Endothelial cell of umbilical vein (primary cell): Measurements from ENCODE around the gene NOP10. TPM values are rescaled to one million over a fixed set of nuclear protein-coding genes. Genes with fewer than 3 reads are reported as not detected.
A peak's percentile ranks its signal among the peaks of the same experiment; 100 is the strongest.

Experiments
- BruUV-seq: library from RNA; stranded (reverse); fragments of 400-500 nt; replicated peaks from 2 replicates; lab custom pipeline; 2021; lab: Mats Ljungman, UMichigan
- CTCF ChIA-PET: fragments of 300-600, 350-600 bp; sonication (Branson Sonifier 250); formaldehyde crosslinking; loops from one replicate; lab custom pipeline; 2021; ENCODE audit warnings: antibody characterized with exemption, inconsistent platforms; lab: Charles Lee
- POLR2A ChIA-PET: fragments of 300-600, 350-600 bp; sonication (Branson Sonifier 250); formaldehyde crosslinking; loops from one replicate; lab custom pipeline; 2021; ENCODE audit warnings: antibody characterized with exemption, inconsistent platforms; lab: Charles Lee
- DNase-seq: peaks from one replicate; pipeline ENCODE4 v3.0.0-alpha.2; 2011; ENCODE audit warnings: low read depth, low spot score
- FAIRE-seq: peaks from 2 replicates; lab custom pipeline; 2011; peaks lifted over from hg19 to GRCh38; lab: Jason Lieb, UNC
- H2AFZ ChIP-seq: 2 replicates; pipeline ENCODE4 v1.6.0; 2012; ENCODE audit warnings: low read depth, low read length, control low read depth, inconsistent platforms
- H3K27ac ChIP-seq: 2 replicates; pipeline ENCODE4 v1.5.1; 2011; ENCODE audit warnings: low read depth, mild to moderate bottlenecking, control low read depth, low read length, moderate library complexity; ENCODE audit not compliant: insufficient read depth
- H3K27me3 ChIP-seq, 2 experiments: 2 replicates each; pipeline versions ENCODE4 v1.6.0 to v1.6.1; 2011; ENCODE audit warnings: low read length in 2 of 2, mixed read lengths in 1 of 2; ENCODE audit not compliant: control insufficient read depth in 2 of 2, insufficient read depth in 2 of 2
- H3K36me3 ChIP-seq, 2 experiments: 2 replicates in 1 of 2; 3 replicates in 1 of 2; pipeline ENCODE4 v1.5.1; 2011; ENCODE audit warnings: low read length in 2 of 2, mild to moderate bottlenecking in 1 of 2, moderate library complexity in 1 of 2; ENCODE audit not compliant: control insufficient read depth in 2 of 2, insufficient read depth in 2 of 2; ENCODE audit errors: extremely low read depth in 1 of 2
- H3K4me1 ChIP-seq: 3 replicates; pipeline ENCODE4 v1.5.1; 2011; ENCODE audit warnings: mild to moderate bottlenecking, low read length; ENCODE audit not compliant: control insufficient read depth, insufficient read depth; ENCODE audit errors: extremely low read depth
- H3K4me2 ChIP-seq: 2 replicates; pipeline ENCODE4 v1.6.1; 2011; ENCODE audit warnings: low read length, control low read depth, mixed read lengths; ENCODE audit not compliant: insufficient read depth
- H3K4me3 ChIP-seq, 3 experiments: fragments of 200-600 bp in 1 of 3; sonication (generic), shearing (Covaris generic) in 1 of 3; replicated peaks in 1 of 3; 2 replicates each; pipeline ENCODE4 v1.5.1; 2011 to 2016; ENCODE audit warnings: control low read depth in 3 of 3, low read length in 3 of 3, mild to moderate bottlenecking in 2 of 3, inconsistent platforms in 1 of 3, low read depth in 1 of 3, moderate library complexity in 1 of 3; ENCODE audit not compliant: insufficient read depth in 1 of 3
- H3K79me2 ChIP-seq: 2 replicates; pipeline ENCODE4 v1.6.0; 2012; ENCODE audit warnings: low read length, inconsistent platforms; ENCODE audit not compliant: control insufficient read depth, insufficient read depth
- H3K9ac ChIP-seq: replicated peaks from 2 replicates; pipeline ENCODE3; 2011; ENCODE audit warnings: low read length, control low read depth; ENCODE audit not compliant: insufficient read depth; ENCODE audit errors: extremely low read depth
- H3K9me1 ChIP-seq: replicated peaks from 3 replicates; pipeline ENCODE4 v1.6.0; 2011; ENCODE audit warnings: mild to moderate bottlenecking, low read length; ENCODE audit not compliant: control insufficient read depth, insufficient read depth; ENCODE audit errors: extremely low read depth
- H3K9me3 ChIP-seq: replicated peaks from 2 replicates; pipeline ENCODE4 v1.5.1; 2012; ENCODE audit warnings: low read length, inconsistent platforms; ENCODE audit not compliant: control insufficient read depth, insufficient read depth
- H4K20me1 ChIP-seq: replicated peaks from 2 replicates; pipeline ENCODE3; 2011; ENCODE audit warnings: mild to moderate bottlenecking, low read length; ENCODE audit not compliant: control insufficient read depth, insufficient read depth; ENCODE audit errors: extremely low read depth
- EZH2 ChIP-seq: IDR thresholded peaks from 2 replicates; pipeline ENCODE4 v1.6.1; 2012; ENCODE audit warnings: borderline replicate concordance, low read depth, mild to moderate bottlenecking, moderate library complexity, low read length, inconsistent platforms; ENCODE audit not compliant: severe bottlenecking
- FOS ChIP-seq: IDR thresholded peaks from 2 replicates; pipeline ENCODE4 v1.6.1; 2011; ENCODE audit warnings: mild to moderate bottlenecking, low read length, moderate library complexity, borderline replicate concordance; ENCODE audit not compliant: insufficient read depth
- GATA2 ChIP-seq: IDR thresholded peaks from 2 replicates; pipeline ENCODE4 v1.7.0; 2011; ENCODE audit warnings: low read depth, mild to moderate bottlenecking, moderate library complexity, mixed read lengths, low read length; ENCODE audit not compliant: insufficient read length, insufficient read depth
- JUN ChIP-seq: IDR thresholded peaks from 2 replicates; pipeline ENCODE4 v1.6.1; 2011; ENCODE audit warnings: borderline replicate concordance, low read depth; ENCODE audit not compliant: insufficient read length, insufficient read depth
- MYC ChIP-seq: IDR thresholded peaks from one replicate; pipeline ENCODE4 v1.6.1; 2011; ENCODE audit warnings: mild to moderate bottlenecking, low read depth, low read length
- POLR2A ChIP-seq: IDR thresholded peaks from 2 replicates; pipeline ENCODE4 v1.6.1; 2012; ENCODE audit warnings: low read depth, mild to moderate bottlenecking, control low read depth, low read length
- POLR2AphosphoS5 ChIP-seq: IDR thresholded peaks from 2 replicates; pipeline ENCODE4 v1.6.1; 2012; ENCODE audit warnings: low read depth, mild to moderate bottlenecking, control low read depth, low read length, moderate library complexity; ENCODE audit not compliant: insufficient read depth
- dilution Hi-C: fragments of 300-500 bp; cut with MboI; formaldehyde crosslinking; loops from one replicate; pipeline ENCODE4 v1.15.0; 2019; ENCODE audit warnings: low sequenced_read_pairs; ENCODE audit not compliant: extremely low pct_ligation_motif_present
- intact Hi-C: fragments of 100-400 bp; cut with micrococcal nuclease; formaldehyde crosslinking; loops from one replicate; pipeline ENCODE4 v1.10.0; 2022
- polyA plus RNA-seq, 4 experiments: library from polyadenylated mRNA; depleted of rRNA in 3 of 4; stranded (reverse) in 3 of 4; unstranded in 1 of 4; fragments of >200 nt; gene quantifications; 2 replicates each; pipeline versions ENCODE4 v1.2.1 to v1.2.3, GENCODE V29; 2011 to 2012; ENCODE audit warnings: missing spikeins in 1 of 4
- total RNA-seq: library from RNA; stranded (reverse); gene quantifications from 2 replicates; pipeline ENCODE4 v1.2.3, GENCODE V29; 2021
- TF ChIP-seq, protein P1 (sequence below): IDR thresholded peaks from 2 replicates; pipeline ENCODE4 v1.6.1; 2011; ENCODE audit not compliant: insufficient read depth, insufficient read length
- TF ChIP-seq, protein P2 (sequence below), 2 donors: IDR thresholded peaks; 1 replicate in 1 of 2; 2 replicates in 1 of 2; pipeline ENCODE4 v1.5.1; 2011; ENCODE audit warnings: low read length in 2 of 2, mild to moderate bottlenecking in 2 of 2, moderate library complexity in 2 of 2, control low read depth in 1 of 2, inconsistent platforms in 1 of 2, low read depth in 1 of 2; ENCODE audit not compliant: insufficient read depth in 1 of 2; ENCODE audit errors: extremely low read depth in 1 of 2

Gene NOP10
- total and polyA plus RNA-seq, 2 donors (not counting 3 experiments of a cell fraction or from before 2014, with no cell fraction given), result 225 to 710 TPM

DNA sequence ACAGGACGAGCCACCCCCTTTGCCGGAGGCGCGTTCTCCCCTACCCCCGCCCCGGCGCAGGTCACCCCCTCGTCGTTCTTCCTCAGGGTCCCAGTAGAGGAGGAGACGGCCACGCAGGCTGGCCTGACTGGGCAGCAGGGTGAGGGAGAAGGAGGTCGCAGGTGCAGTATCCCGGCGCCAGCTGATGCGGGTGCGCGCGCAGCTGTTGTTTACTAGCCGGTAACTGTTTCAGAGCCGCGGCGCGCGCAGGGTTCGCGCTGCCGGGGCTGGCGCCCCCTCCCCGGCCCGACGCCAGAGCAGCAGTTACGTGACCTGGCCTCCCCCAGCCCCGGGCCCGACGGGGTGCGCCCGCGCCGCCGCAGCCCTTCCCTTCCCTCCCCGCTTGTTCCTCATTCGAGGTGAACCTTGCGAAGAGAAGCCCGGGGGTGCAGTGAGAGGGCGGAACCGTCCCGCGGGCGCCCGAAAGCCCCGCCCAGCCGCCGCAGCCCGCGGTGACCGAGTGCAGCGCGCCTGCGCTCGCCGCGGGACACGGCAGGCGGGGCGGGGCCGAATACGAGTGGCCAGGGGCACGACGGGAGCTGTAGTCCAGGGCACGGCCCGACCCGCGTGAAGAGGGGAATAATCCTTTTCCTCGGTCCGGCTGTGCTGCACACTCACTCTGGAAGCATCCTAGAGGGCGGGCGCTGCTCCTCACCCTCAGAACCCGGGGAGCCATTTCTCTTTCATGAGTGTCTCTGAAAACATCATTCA lies 5.2 kb downstream of the NOP10 start, which contains the start of gene SLC12A6:
Gene SLC12A6, minus strand, starts transcription at position 225 of the 750 bp plus-strand sequence. CDS start 1,101 bp downstream, outside the sequence.
- CTCF ChIA-PET, result interaction anchor here (0.6 to 2.2 kb wide), 11 partner anchors 9 to 228 kb away, joined by 3 to 10 read pairs (median 4); partner anchors contain the start of genes GOLGA8A, KATNBL1 and LPCAT4
- POLR2A ChIA-PET, result interaction anchor here (1.2 to 1.5 kb wide), 2 partner anchors 8 to 29 kb away, joined by 3 to 6 read pairs; partner anchors contain the start of gene LPCAT4
- Histone ChIP-seq H3K9me3 (no peaks in the 10 kb centered on the region), H3K9ac (peak within 1 kb of the TSS; percentile 69), H2AFZ (peak within 1 kb of the TSS; percentile 67), H3K9me1 (no peaks in the 10 kb centered on the region), H3K27ac (peak within 1 kb of the TSS; percentile 71), H3K27me3 (no peaks in the 10 kb centered on the region), H3K79me2 (peaks cover 20% of the 10 kb centered on the region), H3K36me3 (peaks cover 0 to 5% of the 10 kb centered on the region in 2 experiments), H4K20me1 (no peaks in the 10 kb centered on the region), H3K4me1 (peaks cover 43% of the 10 kb centered on the region), H3K4me3 (peak within 1 kb of the TSS; percentile 54 to 83 (median 61)), H3K4me2 (peak within 1 kb of the TSS; percentile 77)
- FAIRE-seq, result no peak
- dilution Hi-C loops (no loop called here), intact Hi-C loops (loop anchor here (1.0 kb wide), 2 partner anchors 113 to 236 kb away; partner anchors contain the start of gene EMC7)
- no TSS peak for BruUV-seq
- TF ChIP-seq POLR2AphosphoS5 (peak; percentile 88), POLR2A (peak; percentile 56), FOS (no peak)
- DNase-seq, result peak; percentile 92

DNA sequence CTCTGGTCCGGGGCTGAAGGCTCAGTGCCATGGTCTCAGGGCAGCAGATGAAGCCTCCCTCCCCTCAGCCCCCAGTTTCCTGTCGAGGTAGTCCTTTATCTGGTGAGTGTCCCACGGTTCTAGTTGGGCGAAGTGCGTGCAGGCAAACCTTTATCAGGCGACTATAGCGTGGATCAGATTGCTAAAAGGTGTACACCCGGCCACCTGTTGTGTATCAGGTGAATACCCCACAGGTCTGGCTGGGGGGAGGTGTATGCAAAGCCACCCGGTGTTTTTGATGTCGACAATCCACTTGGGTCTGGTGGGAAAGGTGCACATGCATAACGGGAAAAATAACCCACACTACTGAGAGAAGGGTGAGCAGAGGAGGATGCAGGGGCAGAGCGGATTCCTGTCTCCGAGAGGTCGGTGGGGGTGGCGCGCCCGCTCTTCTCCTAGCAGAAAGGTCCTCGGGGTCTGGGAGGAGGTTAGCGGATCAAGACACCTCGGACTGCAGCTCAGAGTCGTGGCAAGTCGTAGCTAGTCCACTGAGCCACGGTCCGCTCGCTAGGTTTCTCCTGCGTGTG lies 5.9 kb downstream of the NOP10 start:
- DNase-seq (no peak), FAIRE-seq (no peak)
- no peaks in the 10 kb centered on the region for H3K9me1 ChIP-seq
- ChIA-PET CTCF (interaction anchor here (0.6 to 2.2 kb wide), 9 partner anchors 18 to 227 kb away, joined by 3 to 10 read pairs (median 4); partner anchors contain the start of genes GOLGA8A, KATNBL1 and LPCAT4), POLR2A (interaction anchor here (0.6 to 1.2 kb wide), 2 partner anchors 30 to 31 kb away, joined by 3 read pairs; partner anchors contain the start of gene LPCAT4)
- peak overlapping the region; percentile 67 for H2AFZ ChIP-seq
- H3K9me3 ChIP-seq, result no peaks in the 10 kb centered on the region
- H3K4me2 ChIP-seq, result peak overlapping the region; percentile 60
- H3K4me3 ChIP-seq, result peak overlapping the region; percentile 54 to 83 (median 61)
- H3K4me1 ChIP-seq, result peaks cover 43% of the 10 kb centered on the region
- H3K27ac ChIP-seq, result peak overlapping the region; percentile 71
- peak overlapping the region; percentile 69 for H3K9ac ChIP-seq
- peaks cover 15% of the 10 kb centered on the region for H3K79me2 ChIP-seq
- peaks cover 0 to 5% of the 10 kb centered on the region in 2 experiments for H3K36me3 ChIP-seq
- dilution Hi-C loops (no loop called here), intact Hi-C loops (loop anchor here (1.0 kb wide), 1 partner anchor 236 kb away; the partner anchor contains the start of gene EMC7)
- H3K27me3 ChIP-seq, result no peaks in the 10 kb centered on the region
- BruUV-seq, result no TSS peak
- TF ChIP-seq, protein P1, sequence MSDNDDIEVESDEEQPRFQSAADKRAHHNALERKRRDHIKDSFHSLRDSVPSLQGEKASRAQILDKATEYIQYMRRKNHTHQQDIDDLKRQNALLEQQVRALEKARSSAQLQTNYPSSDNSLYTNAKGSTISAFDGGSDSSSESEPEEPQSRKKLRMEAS, result no peak
- TF ChIP-seq POLR2AphosphoS5 (no peak), GATA2 (no peak), FOS (no peak), JUN (no peak), MYC (no peak), EZH2 (no peak), POLR2A (no peak)
- TF ChIP-seq, protein P2, sequence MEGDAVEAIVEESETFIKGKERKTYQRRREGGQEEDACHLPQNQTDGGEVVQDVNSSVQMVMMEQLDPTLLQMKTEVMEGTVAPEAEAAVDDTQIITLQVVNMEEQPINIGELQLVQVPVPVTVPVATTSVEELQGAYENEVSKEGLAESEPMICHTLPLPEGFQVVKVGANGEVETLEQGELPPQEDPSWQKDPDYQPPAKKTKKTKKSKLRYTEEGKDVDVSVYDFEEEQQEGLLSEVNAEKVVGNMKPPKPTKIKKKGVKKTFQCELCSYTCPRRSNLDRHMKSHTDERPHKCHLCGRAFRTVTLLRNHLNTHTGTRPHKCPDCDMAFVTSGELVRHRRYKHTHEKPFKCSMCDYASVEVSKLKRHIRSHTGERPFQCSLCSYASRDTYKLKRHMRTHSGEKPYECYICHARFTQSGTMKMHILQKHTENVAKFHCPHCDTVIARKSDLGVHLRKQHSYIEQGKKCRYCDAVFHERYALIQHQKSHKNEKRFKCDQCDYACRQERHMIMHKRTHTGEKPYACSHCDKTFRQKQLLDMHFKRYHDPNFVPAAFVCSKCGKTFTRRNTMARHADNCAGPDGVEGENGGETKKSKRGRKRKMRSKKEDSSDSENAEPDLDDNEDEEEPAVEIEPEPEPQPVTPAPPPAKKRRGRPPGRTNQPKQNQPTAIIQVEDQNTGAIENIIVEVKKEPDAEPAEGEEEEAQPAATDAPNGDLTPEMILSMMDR (IDR thresholded peaks at IDR 0.05; ENCODE audit: extremely low read depth in 1 of 2, insufficient read depth in 1 of 2, low read depth in 1 of 2, low read length in 2 of 2), result no peak
- no peaks in the 10 kb centered on the region for H4K20me1 ChIP-seq
